ENCODE measurements around the gene CACFD1.

Gene CACFD1

GRCh38 chr9:133441571-133441970, 18.2 kb upstream of the CACFD1 start:
- H3K9me3 ChIP-seq (ENCODE audit: control insufficient read depth, insufficient read depth, low read depth, low read length): no peaks in the 10 kb centered on the region
- no peaks in the 10 kb centered on the region for H3K36me3 ChIP-seq (ENCODE audit: control insufficient read depth in 2 of 2, insufficient read depth in 1 of 2, low read length in 2 of 2)
- TF ChIP-seq ZBTB20 (tag by site-specific recombination; IDR thresholded peaks at IDR 0.05) (0 out of 2 replicates have a peak, but pooled peaks have one; percentile 7), KLF17 (tag by site-specific recombination; IDR thresholded peaks at IDR 0.05) (no peak), ZNF548 (tag by site-specific recombination; IDR thresholded peaks at IDR 0.05) (no peak)
- CTCF ChIA-PET: interaction anchor here (1.7 kb wide), 1 partner anchor 45 kb away, joined by 4 read pairs; no protein-coding TSS in a partner anchor
- no peak overlapping the region for H3K27ac ChIP-seq (ENCODE audit: extremely low read depth, low read depth, low read length)
- POLR2A ChIA-PET: interaction anchor here (1.2 kb wide), 1 partner anchor 18 kb away, joined by 4 read pairs; the partner anchor contains the start of gene CACFD1
- H3K4me1 ChIP-seq (ENCODE audit: control insufficient read depth, insufficient read depth, low read length): no peaks in the 10 kb centered on the region
- H3K4me3 ChIP-seq (ENCODE audit: low read depth, low read length): no peak overlapping the region

DNA sequence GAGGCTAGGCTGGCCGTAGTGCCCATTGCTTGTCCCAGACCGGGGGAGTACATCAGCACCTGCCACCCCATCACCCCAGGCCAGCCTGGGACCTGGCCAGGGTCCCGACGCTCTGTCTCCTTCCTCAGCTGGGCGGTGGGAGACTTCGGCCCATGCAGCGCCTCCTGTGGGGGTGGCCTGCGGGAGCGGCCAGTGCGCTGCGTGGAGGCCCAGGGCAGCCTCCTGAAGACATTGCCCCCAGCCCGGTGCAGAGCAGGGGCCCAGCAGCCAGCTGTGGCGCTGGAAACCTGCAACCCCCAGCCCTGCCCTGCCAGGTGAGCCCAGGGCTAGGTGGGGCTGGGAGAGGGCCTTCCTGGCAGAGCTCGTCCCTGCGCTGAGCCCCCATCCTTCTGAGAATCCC, 16.5 kb upstream of the CACFD1 start:
- CTCF ChIA-PET: interaction anchor here (0.6 to 0.9 kb wide), 2 partner anchors 16 to 40 kb away, joined by 3 to 4 read pairs; partner anchors contain the start of gene CACFD1
- no peak for TF ChIP-seq MYNN (tag by site-specific recombination; IDR thresholded peaks at IDR 0.05; ENCODE audit: borderline replicate concordance)
- TF ChIP-seq ZNF26 (tag by site-specific recombination; IDR thresholded peaks at IDR 0.05): no peak
- TF ChIP-seq ZNF514 (tag by site-specific recombination; IDR thresholded peaks at IDR 0.05): no peak
- TF ChIP-seq ZNF112 (tag by site-specific recombination; IDR thresholded peaks at IDR 0.05): no peak
- no peak for TF ChIP-seq ZNF701 (tag by site-specific recombination; IDR thresholded peaks at IDR 0.05)
- no peak for TF ChIP-seq KLF16 (tag by site-specific recombination; IDR thresholded peaks at IDR 0.05)
- TF ChIP-seq ZFP3 (tag by site-specific recombination; IDR thresholded peaks at IDR 0.05; ENCODE audit: low read depth): no peak
- TF ChIP-seq ZNF561 (tag by site-specific recombination; IDR thresholded peaks at IDR 0.05; ENCODE audit: borderline replicate concordance): no peak
- no peak for TF ChIP-seq ZNF776 (tag by site-specific recombination; IDR thresholded peaks at IDR 0.05; ENCODE audit: borderline replicate concordance)
- TF ChIP-seq ZNF391 (tag by site-specific recombination; IDR thresholded peaks at IDR 0.05; ENCODE audit: borderline replicate concordance, low read depth): no peak
- no peak for TF ChIP-seq ZNF600 (tag by site-specific recombination; IDR thresholded peaks at IDR 0.05)
- no peak for TF ChIP-seq MEIS1 (CRISPR knock-in tag; IDR thresholded peaks at IDR 0.05; ENCODE audit: borderline replicate concordance)
- TF ChIP-seq ZNF510 (tag by site-specific recombination; IDR thresholded peaks at IDR 0.05; ENCODE audit: insufficient replicate concordance): no peak
- TF ChIP-seq, protein P1, sequence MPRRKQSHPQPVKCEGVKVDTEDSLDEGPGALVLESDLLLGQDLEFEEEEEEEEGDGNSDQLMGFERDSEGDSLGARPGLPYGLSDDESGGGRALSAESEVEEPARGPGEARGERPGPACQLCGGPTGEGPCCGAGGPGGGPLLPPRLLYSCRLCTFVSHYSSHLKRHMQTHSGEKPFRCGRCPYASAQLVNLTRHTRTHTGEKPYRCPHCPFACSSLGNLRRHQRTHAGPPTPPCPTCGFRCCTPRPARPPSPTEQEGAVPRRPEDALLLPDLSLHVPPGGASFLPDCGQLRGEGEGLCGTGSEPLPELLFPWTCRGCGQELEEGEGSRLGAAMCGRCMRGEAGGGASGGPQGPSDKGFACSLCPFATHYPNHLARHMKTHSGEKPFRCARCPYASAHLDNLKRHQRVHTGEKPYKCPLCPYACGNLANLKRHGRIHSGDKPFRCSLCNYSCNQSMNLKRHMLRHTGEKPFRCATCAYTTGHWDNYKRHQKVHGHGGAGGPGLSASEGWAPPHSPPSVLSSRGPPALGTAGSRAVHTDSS (tag by site-specific recombination; IDR thresholded peaks at IDR 0.05): no peak
- TF ChIP-seq ZNF37A (tag by site-specific recombination; IDR thresholded peaks at IDR 0.05): no peak
- no peak for TF ChIP-seq KLF8 (tag by site-specific recombination; IDR thresholded peaks at IDR 0.05)
- TF ChIP-seq ZNF530 (tag by site-specific recombination; IDR thresholded peaks at IDR 0.05; ENCODE audit: low read depth): no peak
- Histone ChIP-seq H3K27ac (ENCODE audit: extremely low read depth, low read depth, low read length) (no peak overlapping the region), H3K36me3 (ENCODE audit: control insufficient read depth in 2 of 2, insufficient read depth in 1 of 2, low read length in 2 of 2) (no peaks in the 10 kb centered on the region), H3K4me1 (ENCODE audit: control insufficient read depth, insufficient read depth, low read length) (no peaks in the 10 kb centered on the region), H3K4me3 (ENCODE audit: low read depth, low read length) (no peak overlapping the region), H3K9me3 (ENCODE audit: control insufficient read depth, insufficient read depth, low read depth, low read length) (no peaks in the 10 kb centered on the region)
- POLR2A ChIA-PET: interaction anchor here (0.6 to 1.4 kb wide), 2 partner anchors 16 to 40 kb away, joined by 4 to 6 read pairs; partner anchors contain the start of gene CACFD1
